Activated T-helper 1 cell treated with anti-CD3 and anti-CD28 coated beads, Interleukin-12 subunit alpha, Interleukin-12 subunit beta, Interleukin-2, Interleukin-4 antibody, amounts not matched to agents 30 ng/mL and 10 ng/mL and 1 ng/mL, durations not matched to agents 14 hours and 24 hours and 36 hours (primary cell): Measurements from ENCODE around the gene BIRC3. TPM values are rescaled to one million over a fixed set of nuclear protein-coding genes. Genes with fewer than 3 reads are reported as not detected.

Experiments used
- DNase-seq: peaks from one replicate; pipeline ENCODE4 v3.0.0; 2021; ENCODE audit warnings: low spot score
- H3K27ac Mint-ChIP-seq: one replicate; pipeline ENCODE4 v1.8.0; 2021; ENCODE audit warnings: mild to moderate bottlenecking, mixed read lengths
- H3K27me3 Mint-ChIP-seq: one replicate; pipeline ENCODE4 v1.8.0; 2022; ENCODE audit warnings: mild to moderate bottlenecking, moderate library complexity, mixed read lengths; ENCODE audit not compliant: insufficient read depth
- H3K36me3 Mint-ChIP-seq: one replicate; pipeline ENCODE4 v1.8.0; 2021; ENCODE audit warnings: low read depth, mixed read lengths
- H3K4me1 Mint-ChIP-seq: one replicate; pipeline ENCODE4 v1.8.0; 2021; ENCODE audit warnings: low read depth, mixed read lengths
- H3K4me3 Mint-ChIP-seq: one replicate; pipeline ENCODE4 v1.8.0; 2021; ENCODE audit warnings: mild to moderate bottlenecking, moderate library complexity, mixed read lengths
- H3K9me3 Mint-ChIP-seq: one replicate; pipeline ENCODE4 v1.8.0; 2021; ENCODE audit warnings: mixed read lengths
- intact Hi-C: fragments of 100-400 bp; cut with micrococcal nuclease; formaldehyde crosslinking; loops from one replicate; pipeline ENCODE4 v1.15.1; 2024
- total RNA-seq: library from RNA; stranded (reverse); gene quantifications from 2 replicates; pipeline ENCODE4 v1.2.3, GENCODE V29; 2022

The BIRC3 gene
- 101 and 108 TPM in 2 replicates for total RNA-seq

GRCh38 chr11:102317099-102317767, at the start of gene BIRC3:
BIRC3 (plus strand) TSS chr11:102317484; CDS start chr11:102324510, 7,026 bp downstream.
- no peaks in the 10 kb centered on the region for H3K27me3 Mint-ChIP-seq
- DNase-seq = peak; percentile 93
- intact Hi-C loops = loop anchor here (1.0 to 10.0 kb wide), 14 partner anchors 11 to 792 kb away; partner anchors contain the start of genes ANGPTL5, BIRC2, CEP126 and DYNC2H1
- H3K9me3 Mint-ChIP-seq = no peaks in the 10 kb centered on the region
- H3K27ac Mint-ChIP-seq = peak within 1 kb of the TSS; percentile 95
- peaks cover 70% of the 10 kb centered on the region for H3K4me1 Mint-ChIP-seq
- H3K4me3 Mint-ChIP-seq = peak within 1 kb of the TSS; percentile 97
- H3K36me3 Mint-ChIP-seq = peaks cover 34% of the 10 kb centered on the region

- peak overlapping the region; percentile 10 for H3K4me3 Mint-ChIP-seq
- no peaks in the 10 kb centered on the region for H3K9me3 Mint-ChIP-seq
- H3K27ac Mint-ChIP-seq = no peak overlapping the region
- peaks cover 41% of the 10 kb centered on the region for H3K27me3 Mint-ChIP-seq
- peaks cover 26% of the 10 kb centered on the region for H3K4me1 Mint-ChIP-seq
- no peak for DNase-seq
- no peaks in the 10 kb centered on the region for H3K36me3 Mint-ChIP-seq
- intact Hi-C loops = loop anchor here (5.0 to 10.0 kb wide), 2 partner anchors 345 to 353 kb away; partner anchors contain the start of genes ANGPTL5 and CEP126
These were observed 49.7 kb upstream of the BIRC3 start for GRCh38 chr11:102267609-102268008.

GRCh38 chr11:102268083-102268984, 49.0 kb upstream of the BIRC3 start:
- no peaks in the 10 kb centered on the region for H3K9me3 Mint-ChIP-seq
- intact Hi-C loops = loop anchor here (5.0 to 10.0 kb wide), 2 partner anchors 344 to 354 kb away; partner anchors contain the start of genes ANGPTL5 and CEP126
- no peak overlapping the region for H3K27ac Mint-ChIP-seq
- H3K4me1 Mint-ChIP-seq = peaks cover 28% of the 10 kb centered on the region
- H3K27me3 Mint-ChIP-seq = peaks cover 41% of the 10 kb centered on the region
- H3K36me3 Mint-ChIP-seq = no peaks in the 10 kb centered on the region
- DNase-seq = peak; percentile 53
- H3K4me3 Mint-ChIP-seq = peak overlapping the region; percentile 67

- Mint-ChIP-seq H3K27me3 (peaks cover 38% of the 10 kb centered on the region), H3K36me3 (no peaks in the 10 kb centered on the region), H3K27ac (no peak overlapping the region), H3K9me3 (no peaks in the 10 kb centered on the region), H3K4me3 (peak overlapping the region; percentile 67), H3K4me1 (peaks cover 28% of the 10 kb centered on the region)
- intact Hi-C loops = loop anchor here (5.0 to 10.0 kb wide), 2 partner anchors 343 to 354 kb away; partner anchors contain the start of genes ANGPTL5 and CEP126
- no peak for DNase-seq
These were observed 48.3 kb upstream of the BIRC3 start for GRCh38 chr11:102268985-102269470.

- H3K9me3 Mint-ChIP-seq = no peaks in the 10 kb centered on the region
- no peak for DNase-seq
- no peak overlapping the region for H3K4me3 Mint-ChIP-seq
- no peak overlapping the region for H3K27ac Mint-ChIP-seq
- peaks cover 40% of the 10 kb centered on the region for H3K27me3 Mint-ChIP-seq
- intact Hi-C loops = loop anchor here (5.0 to 10.0 kb wide), 3 partner anchors 163 to 355 kb away; partner anchors contain the start of genes ANGPTL5 and CEP126
- H3K4me1 Mint-ChIP-seq = peaks cover 28% of the 10 kb centered on the region
- H3K36me3 Mint-ChIP-seq = no peaks in the 10 kb centered on the region
These were observed 47.4 kb upstream of the BIRC3 start for GRCh38 chr11:102269927-102270326.

- intact Hi-C loops = loop anchor here (5.0 kb wide), 1 partner anchor 165 kb away; no protein-coding TSS in a partner anchor
- Mint-ChIP-seq H3K4me3 (no peak overlapping the region), H3K4me1 (peaks cover 28% of the 10 kb centered on the region), H3K27me3 (peaks cover 36% of the 10 kb centered on the region), H3K9me3 (no peaks in the 10 kb centered on the region), H3K27ac (no peak overlapping the region), H3K36me3 (no peaks in the 10 kb centered on the region)
- DNase-seq = no peak
These were observed 45.0 kb upstream of the BIRC3 start for GRCh38 chr11:102272047-102272824.

GRCh38 chr11:102274628-102275027, 42.7 kb upstream of the BIRC3 start:
- intact Hi-C loops = loop anchor here (5.0 kb wide), 1 partner anchor 167 kb away; no protein-coding TSS in a partner anchor
- peaks cover 21% of the 10 kb centered on the region for H3K27me3 Mint-ChIP-seq
- no peak overlapping the region for H3K4me3 Mint-ChIP-seq
- H3K36me3 Mint-ChIP-seq = peaks cover 2% of the 10 kb centered on the region
- no peak for DNase-seq
- H3K4me1 Mint-ChIP-seq = peaks cover 16% of the 10 kb centered on the region
- H3K27ac Mint-ChIP-seq = no peak overlapping the region
- no peaks in the 10 kb centered on the region for H3K9me3 Mint-ChIP-seq

GRCh38 chr11:102276362-102276761, 40.9 kb upstream of the BIRC3 start:
- peaks cover 11% of the 10 kb centered on the region for H3K27me3 Mint-ChIP-seq
- H3K4me3 Mint-ChIP-seq = no peak overlapping the region
- no peak for DNase-seq
- H3K4me1 Mint-ChIP-seq = peaks cover 19% of the 10 kb centered on the region
- H3K9me3 Mint-ChIP-seq = no peaks in the 10 kb centered on the region
- intact Hi-C loops = no loop called here
- H3K27ac Mint-ChIP-seq = no peak overlapping the region
- H3K36me3 Mint-ChIP-seq = peaks cover 3% of the 10 kb centered on the region

- peaks cover 7% of the 10 kb centered on the region for H3K27me3 Mint-ChIP-seq
- peaks cover 3% of the 10 kb centered on the region for H3K36me3 Mint-ChIP-seq
- no peak overlapping the region for H3K4me3 Mint-ChIP-seq
- H3K9me3 Mint-ChIP-seq = no peaks in the 10 kb centered on the region
- DNase-seq = no peak
- no peak overlapping the region for H3K27ac Mint-ChIP-seq
- peaks cover 19% of the 10 kb centered on the region for H3K4me1 Mint-ChIP-seq
- intact Hi-C loops = no loop called here
These were observed 40.5 kb upstream of the BIRC3 start for GRCh38 chr11:102276783-102277182.

GRCh38 chr11:102279641-102280170, 37.6 kb upstream of the BIRC3 start:
- H3K27ac Mint-ChIP-seq = no peak overlapping the region
- peak overlapping the region; percentile 27 for H3K4me3 Mint-ChIP-seq
- intact Hi-C loops = no loop called here

GRCh38 chr11:102280245-102280833, 36.9 kb upstream of the BIRC3 start:
- intact Hi-C loops = no loop called here
- Mint-ChIP-seq H3K27me3 (peaks cover 3% of the 10 kb centered on the region), H3K4me1 (peaks cover 12% of the 10 kb centered on the region), H3K27ac (no peak overlapping the region), H3K36me3 (peaks cover 3% of the 10 kb centered on the region), H3K4me3 (no peak overlapping the region), H3K9me3 (no peaks in the 10 kb centered on the region)
- DNase-seq = no peak

More at GRCh38 chr11:102279641-102280170, 37.6 kb upstream of the BIRC3 start:
- H3K27me3 Mint-ChIP-seq = peaks cover 3% of the 10 kb centered on the region
- H3K4me1 Mint-ChIP-seq = peaks cover 12% of the 10 kb centered on the region
- peaks cover 3% of the 10 kb centered on the region for H3K36me3 Mint-ChIP-seq
- DNase-seq = no peak
- H3K9me3 Mint-ChIP-seq = no peaks in the 10 kb centered on the region
